ACHN (cell line): ENCODE results near the gene ELMO2.

Source experiments
- DNase-seq: peaks from one replicate; pipeline ENCODE4 v3.0.0-alpha.2; 2015
- in situ Hi-C: cut with HindIII; loops from 2 replicates; pipeline ENCODE4 v1.10.0; 2017; ENCODE audit warnings: low sequenced_read_pairs, low pct_ligation_motif_present, low pct_unique_long_range_greater_than_20kb

ELMO2 gene, protein sequence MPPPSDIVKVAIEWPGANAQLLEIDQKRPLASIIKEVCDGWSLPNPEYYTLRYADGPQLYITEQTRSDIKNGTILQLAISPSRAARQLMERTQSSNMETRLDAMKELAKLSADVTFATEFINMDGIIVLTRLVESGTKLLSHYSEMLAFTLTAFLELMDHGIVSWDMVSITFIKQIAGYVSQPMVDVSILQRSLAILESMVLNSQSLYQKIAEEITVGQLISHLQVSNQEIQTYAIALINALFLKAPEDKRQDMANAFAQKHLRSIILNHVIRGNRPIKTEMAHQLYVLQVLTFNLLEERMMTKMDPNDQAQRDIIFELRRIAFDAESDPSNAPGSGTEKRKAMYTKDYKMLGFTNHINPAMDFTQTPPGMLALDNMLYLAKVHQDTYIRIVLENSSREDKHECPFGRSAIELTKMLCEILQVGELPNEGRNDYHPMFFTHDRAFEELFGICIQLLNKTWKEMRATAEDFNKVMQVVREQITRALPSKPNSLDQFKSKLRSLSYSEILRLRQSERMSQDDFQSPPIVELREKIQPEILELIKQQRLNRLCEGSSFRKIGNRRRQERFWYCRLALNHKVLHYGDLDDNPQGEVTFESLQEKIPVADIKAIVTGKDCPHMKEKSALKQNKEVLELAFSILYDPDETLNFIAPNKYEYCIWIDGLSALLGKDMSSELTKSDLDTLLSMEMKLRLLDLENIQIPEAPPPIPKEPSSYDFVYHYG

DNA sequence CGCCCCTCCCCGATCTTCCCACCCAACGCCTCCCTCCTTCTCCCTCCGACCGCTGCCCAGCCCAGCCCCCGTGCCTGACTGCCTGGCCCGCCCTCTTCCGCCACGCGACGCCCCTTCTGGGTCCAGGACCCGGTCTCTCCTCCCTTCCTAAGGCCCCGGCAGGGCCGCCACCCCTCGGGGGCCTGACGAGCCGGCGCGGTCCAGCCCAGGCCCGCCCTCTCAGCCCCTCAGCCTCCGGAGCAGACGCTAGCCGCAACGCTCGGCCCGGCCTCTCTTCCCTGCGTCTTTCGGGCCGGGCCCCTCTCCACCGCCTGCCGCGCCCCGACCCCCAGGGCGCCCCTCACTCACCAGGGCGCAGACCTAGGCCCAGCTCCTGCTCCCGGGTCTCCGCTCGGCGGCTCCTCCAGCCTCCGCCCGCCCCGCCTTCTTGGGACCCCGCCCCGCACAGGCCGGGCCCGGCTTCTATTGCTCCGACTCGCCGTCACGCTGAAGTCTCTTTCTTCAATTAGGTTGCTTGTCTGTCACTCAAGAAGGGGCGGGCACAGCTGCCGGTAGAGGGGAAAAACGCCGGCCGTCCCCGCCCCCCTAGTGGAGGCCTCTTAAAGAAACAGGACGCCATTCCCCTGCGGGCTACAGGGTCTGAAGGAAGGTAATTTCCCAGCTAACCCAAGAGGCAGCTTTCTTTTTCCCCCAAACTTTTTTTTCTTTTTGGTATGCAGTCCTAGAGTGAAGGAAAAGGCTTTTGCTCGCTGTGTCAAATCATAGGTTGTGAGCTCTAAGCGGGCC is at the start of gene ELMO2:
Gene ELMO2, minus strand, starts transcription at position 416 of the 786 bp plus-strand sequence. CDS start 12,133 bp downstream, outside the sequence.
- in situ Hi-C loops = no loop called here
- peak; percentile 93 for DNase-seq

DNA sequence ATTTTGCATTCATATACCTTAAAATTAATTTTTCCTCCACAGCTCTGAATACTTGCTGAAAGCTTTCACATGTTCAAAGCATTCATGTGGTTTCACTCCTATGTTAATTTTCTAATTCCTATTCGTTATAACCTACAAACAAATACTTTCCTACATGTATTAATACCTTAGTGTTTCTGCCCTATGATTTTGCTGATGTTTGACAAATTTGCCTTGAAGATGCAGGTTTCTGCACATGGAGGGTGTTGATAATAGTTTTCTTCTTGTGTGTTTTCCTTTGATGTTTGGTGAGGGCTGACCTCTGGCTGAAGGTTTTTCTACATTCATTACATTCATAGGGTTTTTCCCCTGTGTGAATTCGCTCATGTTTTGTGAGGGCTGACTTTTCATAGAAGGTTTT is 49.3 kb upstream of the ELMO2 start:
- no peak for DNase-seq
- in situ Hi-C loops = no loop called here

DNA sequence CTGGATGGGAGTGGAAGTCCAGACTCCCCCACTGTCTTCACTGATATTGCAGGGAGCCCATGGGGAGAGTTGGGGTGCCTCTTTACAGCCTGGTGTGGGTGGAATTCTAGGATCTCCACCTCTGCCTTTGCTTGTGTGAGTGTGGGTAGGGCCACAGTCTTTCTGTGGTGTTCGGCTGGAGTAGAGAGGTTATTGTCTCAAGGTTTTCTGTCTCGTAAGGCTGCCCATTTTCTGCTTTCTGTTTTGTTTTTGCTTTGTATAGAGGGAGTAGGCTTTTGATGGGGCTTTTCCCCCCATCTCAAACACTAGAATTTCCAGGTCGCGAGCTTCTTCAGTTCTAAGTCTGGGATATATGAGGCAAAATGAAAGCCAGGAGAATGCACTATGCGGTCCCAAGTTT is 40.4 kb upstream of the ELMO2 start:
- in situ Hi-C loops = no loop called here
- no peak for DNase-seq

DNA sequence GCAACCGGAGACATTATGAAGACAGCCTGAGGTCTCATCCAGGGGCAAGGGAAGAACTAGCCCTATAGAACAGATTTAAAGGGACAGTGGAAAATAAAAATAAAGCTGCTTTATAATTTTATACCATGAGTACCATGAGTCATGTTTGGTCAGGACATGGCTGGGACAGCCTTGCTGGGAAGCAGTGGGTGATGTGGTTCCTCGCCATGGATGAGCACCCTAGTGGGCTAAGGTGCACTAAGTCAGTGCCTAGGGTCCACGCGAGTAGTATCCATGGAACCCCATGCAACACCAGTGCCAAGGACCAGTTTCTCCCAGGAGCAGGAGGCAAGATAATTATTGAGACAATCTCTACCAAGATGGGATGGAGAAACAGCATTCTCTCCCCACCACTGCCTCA is 33.4 kb upstream of the ELMO2 start:
- in situ Hi-C loops = no loop called here
- DNase-seq = no peak

DNA sequence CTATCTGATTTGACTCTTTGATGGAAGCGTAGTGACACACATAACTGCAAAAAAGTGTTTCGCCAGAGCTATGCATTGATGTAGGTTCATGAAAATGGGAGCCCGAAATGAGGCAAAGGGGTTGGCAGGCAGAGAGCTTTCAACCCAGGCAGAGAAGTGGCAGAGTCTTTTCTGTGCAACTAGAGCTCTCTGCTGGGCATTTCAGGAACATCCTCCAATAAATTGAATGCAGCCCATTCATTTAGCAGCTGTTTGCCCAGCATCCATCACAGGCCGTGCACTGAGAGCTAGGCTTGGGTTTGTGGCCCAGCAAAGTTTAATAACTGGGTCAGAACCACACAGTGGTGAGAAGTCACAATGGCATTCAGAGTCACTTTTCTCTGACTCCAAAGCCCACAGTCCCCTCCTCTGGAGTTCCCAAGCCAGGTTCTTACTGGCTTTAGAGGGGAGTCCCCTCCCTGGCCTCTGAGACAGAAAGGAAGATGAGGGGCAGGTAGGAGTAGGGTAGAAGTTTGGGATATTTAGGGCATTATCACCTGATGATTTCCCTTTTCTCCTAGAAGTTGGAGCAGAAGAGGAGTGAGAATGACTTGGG is 31.8 kb upstream of the ELMO2 start:
- in situ Hi-C loops = no loop called here
- DNase-seq = peak; percentile 37

DNA sequence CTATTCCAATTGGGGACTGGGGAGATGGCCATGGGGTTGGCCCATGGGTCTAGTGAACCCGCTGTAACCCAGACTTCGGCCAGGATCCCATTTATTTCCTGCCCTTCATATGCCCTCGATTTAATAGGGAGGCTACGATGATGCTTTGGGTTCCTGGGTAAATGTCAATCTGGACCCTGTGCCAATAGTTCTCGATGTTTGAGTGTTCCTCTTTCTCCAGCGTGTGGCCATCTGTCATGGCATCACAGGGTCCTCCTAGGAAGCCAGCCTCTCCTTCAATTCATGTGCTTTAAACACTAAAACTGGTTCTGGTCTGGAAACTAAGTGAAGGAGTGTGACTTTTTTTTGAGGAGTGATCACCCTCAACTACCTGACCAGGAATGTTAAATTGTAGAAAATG is 28.7 kb upstream of the ELMO2 start:
- no peak for DNase-seq
- in situ Hi-C loops = no loop called here

DNA sequence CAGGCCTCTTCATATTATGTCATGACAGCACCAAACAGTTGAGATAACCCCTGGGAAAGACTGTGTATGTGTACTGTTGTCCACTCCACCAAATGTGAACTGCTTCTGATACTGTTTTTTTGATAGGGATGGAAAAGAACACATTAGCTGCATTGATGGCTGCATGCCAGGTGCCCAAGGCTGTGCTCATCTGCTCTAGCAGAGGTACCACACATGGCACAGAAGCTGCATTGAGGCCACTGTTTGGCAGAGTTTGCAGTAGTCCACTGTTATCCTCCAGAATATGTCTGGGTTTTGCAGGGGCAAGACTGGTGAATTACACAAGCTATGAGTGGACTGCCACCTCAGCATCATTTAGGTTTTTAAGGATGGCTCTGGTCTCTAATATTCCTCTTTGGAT is 28.2 kb upstream of the ELMO2 start:
- in situ Hi-C loops = no loop called here
- no peak for DNase-seq

DNA sequence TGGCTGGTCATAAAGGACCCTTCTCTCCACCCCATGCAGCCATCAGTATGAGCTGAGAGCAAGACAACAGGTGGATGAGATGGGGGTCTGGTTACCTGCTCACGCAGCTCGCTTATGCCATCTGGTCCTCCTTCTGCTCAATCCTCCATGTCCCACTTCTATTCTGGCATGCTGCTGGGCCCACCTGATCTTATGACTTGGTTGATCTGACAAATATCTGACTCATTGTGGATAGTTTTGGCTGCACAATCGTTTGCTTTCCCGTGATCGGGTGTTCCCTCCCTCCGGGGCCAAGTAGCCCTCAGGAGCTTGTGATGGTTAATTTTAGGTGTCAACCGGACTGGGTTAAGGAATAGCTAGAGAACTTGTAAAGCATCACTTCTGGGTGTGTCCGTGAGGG is 26.6 kb upstream of the ELMO2 start:
- in situ Hi-C loops = no loop called here
- DNase-seq = no peak

DNA sequence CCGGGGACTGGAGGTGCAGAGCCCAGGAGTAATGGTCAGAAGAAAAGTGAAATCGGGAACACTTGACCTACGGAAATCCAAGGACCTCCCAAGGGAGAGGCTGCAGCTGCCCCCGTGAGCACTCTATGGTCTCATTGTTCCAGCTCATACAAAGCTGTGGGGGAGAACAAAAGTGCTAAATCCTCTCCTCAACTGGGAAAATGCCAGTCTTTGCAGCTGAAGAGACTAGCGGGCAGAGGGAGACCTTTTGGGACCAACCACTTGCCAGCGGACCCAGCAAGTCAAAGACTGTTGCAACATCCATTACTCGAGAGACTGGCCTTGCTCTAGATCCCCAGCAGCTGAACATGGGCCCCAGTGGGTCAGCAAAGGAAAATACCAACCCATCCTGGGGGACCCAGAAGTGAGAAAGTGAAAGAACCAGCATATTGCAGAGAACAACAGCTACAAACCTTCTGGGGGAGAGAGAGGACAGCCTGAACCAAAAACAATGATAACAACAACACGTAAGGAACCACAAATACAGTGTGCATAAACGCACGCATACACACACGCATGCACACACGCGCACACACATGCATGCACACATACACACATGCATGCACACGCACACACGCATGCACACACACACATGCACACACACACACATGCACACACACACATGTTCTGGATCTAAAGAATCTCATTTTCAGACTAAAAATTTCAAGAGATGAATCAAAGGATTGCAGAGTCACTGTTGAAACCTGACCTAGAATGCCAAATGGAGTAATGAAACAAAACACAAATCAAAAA is 24.7 kb upstream of the ELMO2 start:
- in situ Hi-C loops = no loop called here

DNA sequence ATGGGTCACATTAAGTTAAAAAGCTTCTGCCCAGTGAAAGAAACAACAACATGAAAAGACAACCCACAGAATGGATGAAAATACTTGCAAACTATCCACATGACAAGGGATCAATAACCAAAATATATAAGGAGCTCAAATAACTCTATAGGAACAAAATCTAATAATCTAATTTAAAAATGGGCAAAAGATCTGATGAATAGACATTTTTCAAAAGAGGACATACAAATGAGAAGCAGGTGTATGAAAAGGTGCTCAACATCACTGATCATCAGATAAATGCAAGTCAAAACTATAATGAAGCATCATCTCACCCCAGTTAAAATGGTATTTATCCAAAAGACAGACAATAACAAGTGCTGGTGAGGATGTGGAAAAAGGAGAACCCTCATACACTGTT is 21.0 kb upstream of the ELMO2 start:
- in situ Hi-C loops = no loop called here

More for the DNA sequence above, 24.7 kb upstream of the ELMO2 start:
- DNase-seq = no peak

DNA sequence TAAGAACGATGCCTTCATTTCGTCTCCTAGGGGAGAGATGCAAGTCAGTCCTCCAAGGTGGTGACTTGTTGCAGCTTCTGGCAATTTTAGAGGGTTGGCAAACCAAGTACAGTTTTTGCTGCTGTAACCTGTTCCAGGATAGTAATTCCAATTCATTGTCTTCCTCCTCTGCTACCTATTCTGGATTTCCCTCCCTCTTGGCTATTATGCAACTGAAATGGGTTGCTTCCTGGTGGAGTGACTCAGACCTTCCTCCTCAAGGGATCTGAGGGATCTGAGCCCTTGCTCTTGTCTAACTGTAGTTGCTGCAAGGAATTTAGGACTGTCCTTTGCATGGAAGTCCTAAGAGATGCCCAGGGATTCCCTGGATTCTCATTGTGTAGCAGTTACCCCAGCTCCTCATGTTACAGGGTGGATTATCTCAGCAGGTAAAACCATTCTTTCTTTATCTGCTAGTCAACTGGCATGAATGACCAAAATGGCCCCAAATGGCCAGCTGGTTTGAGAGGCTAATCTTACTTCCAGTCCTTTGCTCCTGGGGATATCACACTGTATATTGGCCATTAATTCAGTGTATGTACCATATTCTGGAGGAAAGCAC is 17.6 kb upstream of the ELMO2 start:
- in situ Hi-C loops = no loop called here
- no peak for DNase-seq

More for the DNA sequence above, 21.0 kb upstream of the ELMO2 start:
- DNase-seq = no peak

DNA sequence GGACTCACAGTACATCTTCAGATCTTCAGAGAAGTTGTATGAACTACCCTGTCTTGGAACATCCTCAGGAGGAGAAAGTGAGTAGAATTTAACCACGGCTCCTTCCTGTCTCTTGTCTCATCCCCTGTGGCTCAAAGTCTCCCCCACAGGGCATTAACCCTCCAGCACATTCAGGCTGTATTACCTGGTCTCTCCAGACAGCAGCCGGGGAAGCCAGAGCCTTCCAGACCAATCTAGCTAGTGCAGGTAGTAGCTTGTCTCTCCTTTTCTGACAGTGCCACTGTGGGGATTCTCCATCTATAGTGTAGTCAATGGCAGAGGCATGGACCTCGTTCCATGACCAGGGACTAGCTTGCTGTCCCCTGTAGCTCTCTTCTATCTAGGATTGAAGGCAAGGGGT is 16.9 kb upstream of the ELMO2 start:
- in situ Hi-C loops = no loop called here
- no peak for DNase-seq

DNA sequence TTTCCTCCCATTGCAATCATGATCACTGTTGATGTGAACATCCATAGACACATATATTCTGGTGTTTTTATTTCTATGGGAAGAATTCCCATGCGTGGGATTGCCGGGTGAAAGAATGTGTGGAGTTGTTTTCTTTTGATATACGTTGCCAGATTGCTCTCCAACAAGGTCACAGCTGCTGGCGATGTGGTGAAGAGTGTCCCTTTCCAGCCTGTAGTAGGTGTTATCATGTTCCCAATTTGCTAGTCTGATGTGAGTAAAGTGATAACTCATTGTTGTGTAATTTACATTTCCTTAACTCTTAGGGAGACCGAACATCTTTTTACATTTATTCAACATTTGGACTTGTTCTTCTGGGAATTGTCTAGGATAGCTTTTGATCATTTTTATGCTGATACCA is 14.5 kb upstream of the ELMO2 start:
- in situ Hi-C loops = no loop called here
- DNase-seq = no peak

DNA sequence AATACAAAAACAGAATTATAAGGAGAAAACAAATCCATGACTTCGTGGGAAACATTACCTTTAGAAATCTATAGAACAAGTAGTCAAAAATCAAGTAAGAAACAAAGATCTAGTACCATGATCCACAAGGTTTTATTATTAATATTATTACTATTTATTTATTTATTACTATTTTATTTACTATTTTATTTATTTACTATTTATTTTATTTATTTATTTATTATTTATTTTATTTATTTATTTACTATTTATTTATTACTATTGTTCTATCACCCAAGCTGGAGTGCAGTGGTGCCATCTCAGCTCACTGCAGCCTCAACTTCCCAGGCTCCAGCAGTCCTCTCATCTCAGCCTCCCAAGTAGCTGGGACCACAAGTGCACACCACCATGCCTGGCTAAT is 13.5 kb upstream of the ELMO2 start:
- no peak for DNase-seq
- in situ Hi-C loops = no loop called here

DNA sequence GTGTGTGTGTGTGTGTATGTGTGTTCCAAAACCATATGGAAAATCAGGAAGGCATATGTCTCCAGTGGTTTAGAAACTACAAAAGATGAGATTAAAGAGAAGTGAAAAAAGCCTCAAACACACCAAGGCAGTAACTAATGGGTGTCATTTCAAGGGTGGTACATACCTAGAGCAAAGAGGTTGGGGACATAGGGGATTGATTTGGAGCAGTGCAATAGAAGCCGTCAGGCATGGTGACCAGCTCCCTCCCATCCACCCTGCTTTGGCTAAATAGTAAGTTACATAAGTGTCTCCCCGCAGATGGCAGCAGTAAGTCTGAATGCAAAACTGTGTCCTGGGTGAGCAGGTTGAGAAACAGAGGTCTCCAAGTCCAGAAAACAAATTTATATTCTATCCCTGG is 10.4 kb upstream of the ELMO2 start:
- in situ Hi-C loops = no loop called here
- no peak for DNase-seq

DNA sequence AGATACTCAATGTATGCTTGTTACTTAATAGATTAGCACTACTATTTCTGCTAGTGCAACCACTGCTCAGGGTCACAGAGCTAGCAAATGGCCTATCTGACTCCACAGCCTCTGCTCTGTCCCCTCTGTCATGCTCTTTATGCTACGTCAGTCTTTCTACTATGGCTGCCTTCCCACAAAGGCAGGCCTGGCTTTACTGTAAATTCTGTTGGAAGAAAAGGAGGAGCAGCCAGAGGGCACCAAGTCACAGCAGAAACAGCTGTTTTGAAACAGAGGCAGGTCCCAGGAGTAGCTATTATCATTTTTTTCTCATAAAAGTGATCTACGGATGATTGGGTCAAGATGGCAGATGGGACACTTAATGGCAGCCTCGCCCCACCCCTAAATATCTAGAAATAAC is 10.0 kb upstream of the ELMO2 start:
- no peak for DNase-seq

DNA sequence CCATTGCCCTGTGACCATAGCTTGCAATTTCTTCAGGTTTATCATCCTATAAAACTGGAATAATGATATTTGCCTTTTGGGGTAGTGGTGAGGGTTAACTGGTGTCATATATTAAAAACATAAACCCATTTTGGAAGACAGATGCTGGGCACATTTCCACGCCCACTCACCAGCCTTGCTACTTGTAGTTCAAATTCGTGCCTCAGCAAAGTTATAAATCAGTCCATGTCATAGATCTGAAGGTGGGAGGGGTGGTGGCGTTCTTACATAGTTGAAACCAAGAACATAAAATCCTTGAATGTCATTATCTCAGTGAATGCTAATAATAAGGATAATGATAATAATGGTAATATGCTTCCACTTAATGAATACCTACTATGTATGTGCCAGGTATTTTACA is 9.4 kb upstream of the ELMO2 start:
- no peak for DNase-seq
- in situ Hi-C loops = no loop called here

More for the DNA sequence above, 10.0 kb upstream of the ELMO2 start:
- in situ Hi-C loops = no loop called here

DNA sequence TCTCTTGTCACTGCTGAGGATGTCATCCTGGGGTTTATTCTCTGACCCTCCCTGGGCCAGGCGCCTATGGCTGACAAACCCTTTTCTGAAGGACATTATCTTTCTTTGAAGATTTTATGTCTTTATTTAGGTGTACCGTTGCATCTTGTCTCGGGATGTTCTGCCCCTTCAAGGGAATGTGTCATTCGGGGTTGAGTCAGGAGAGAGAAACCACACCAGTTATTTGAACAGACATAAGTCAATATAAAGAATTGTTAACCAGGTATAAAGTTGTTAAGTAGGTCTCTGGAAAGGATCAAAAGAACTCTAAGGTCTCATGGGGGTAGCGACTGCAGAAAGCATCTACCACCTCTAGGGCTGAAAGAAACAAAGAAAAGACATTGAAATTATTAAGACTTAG is 8.2 kb upstream of the ELMO2 start:
- no peak for DNase-seq
- in situ Hi-C loops = no loop called here
